ENCODE data around the gene KPNA2. TPM values are rescaled to one million over a fixed set of nuclear protein-coding genes. Genes with fewer than 3 reads are reported as not detected.
"Not testable (repeated sequence)": the region's sequence is repeated elsewhere in the genome, so short reads cannot be mapped to it uniquely, and the experiment has no call there.

Gene KPNA2
- total RNA-seq, 1 donor from 2014 or later: 19.2 TPM

GRCh38 chr17:68061512-68062313, 26.2 kb downstream of the KPNA2 start:
- Histone ChIP-seq H3K27me3 (ENCODE audit: low read depth) (no peaks in the 10 kb centered on the region), H3K4me1 (no peaks in the 10 kb centered on the region), H3K27ac (replicated peaks) (peak overlapping the region; percentile 57), H3K4me3 (no peak overlapping the region), H3K9me3 (replicated peaks) (no peaks in the 10 kb centered on the region), H3K36me3 (no peaks in the 10 kb centered on the region)
- no peak for TF ChIP-seq CTCF (IDR thresholded peaks at IDR 0.05; ENCODE audit: borderline replicate concordance)
- intact Hi-C loops (cut with micrococcal nuclease): no loop called here
- DNase-seq: no peak

- H3K4me3 ChIP-seq; intact Hi-C loops (cut with micrococcal nuclease); DNase-seq; H3K4me1 ChIP-seq; H3K9me3 ChIP-seq (replicated peaks); H3K27me3 ChIP-seq (ENCODE audit: low read depth); H3K27ac ChIP-seq (replicated peaks); H3K36me3 ChIP-seq: not testable (repeated sequence)
Observed at GRCh38 chr17:68065366-68065765, 29.8 kb downstream of the KPNA2 start.

- H3K27me3 ChIP-seq (ENCODE audit: low read depth); DNase-seq; H3K27ac ChIP-seq (replicated peaks); H3K36me3 ChIP-seq; H3K9me3 ChIP-seq (replicated peaks); H3K4me3 ChIP-seq; intact Hi-C loops (cut with micrococcal nuclease): not testable (repeated sequence)
- peaks cover 13% of the 10 kb centered on the region for H3K4me1 ChIP-seq
Observed at GRCh38 chr17:68068512-68068911, 33.0 kb downstream of the KPNA2 start.

- intact Hi-C loops (cut with micrococcal nuclease); H3K27me3 ChIP-seq (ENCODE audit: low read depth); H3K9me3 ChIP-seq (replicated peaks); H3K36me3 ChIP-seq: not testable (repeated sequence)
- H3K4me3 ChIP-seq: peak overlapping the region; percentile 5
- peak; percentile 49 for DNase-seq
- peak overlapping the region; percentile 77 for H3K27ac ChIP-seq (replicated peaks)
- H3K4me1 ChIP-seq: peaks cover 13% of the 10 kb centered on the region
Observed at GRCh38 chr17:68070582-68071444, 35.3 kb downstream of the KPNA2 start.

GRCh38 chr17:68074279-68074678, 38.7 kb downstream of the KPNA2 start:
- DNase-seq: no peak
- Histone ChIP-seq H3K27me3 (ENCODE audit: low read depth) (no peaks in the 10 kb centered on the region), H3K4me3 (no peak overlapping the region), H3K36me3 (no peaks in the 10 kb centered on the region), H3K9me3 (replicated peaks) (no peaks in the 10 kb centered on the region), H3K4me1 (peaks cover 13% of the 10 kb centered on the region), H3K27ac (replicated peaks) (no peak overlapping the region)
- intact Hi-C loops (cut with micrococcal nuclease): no loop called here
- no peak for TF ChIP-seq CTCF (IDR thresholded peaks at IDR 0.05; ENCODE audit: borderline replicate concordance)

GRCh38 chr17:68075953-68076607, 40.5 kb downstream of the KPNA2 start:
- H3K27ac ChIP-seq (replicated peaks); H3K27me3 ChIP-seq (ENCODE audit: low read depth); H3K4me1 ChIP-seq; H3K4me3 ChIP-seq; intact Hi-C loops (cut with micrococcal nuclease); H3K9me3 ChIP-seq (replicated peaks); H3K36me3 ChIP-seq; DNase-seq: not testable (repeated sequence)

GRCh38 chr17:68077498-68077897, 42.0 kb downstream of the KPNA2 start:
- H3K4me3 ChIP-seq; H3K27me3 ChIP-seq (ENCODE audit: low read depth); DNase-seq; H3K4me1 ChIP-seq; H3K27ac ChIP-seq (replicated peaks); intact Hi-C loops (cut with micrococcal nuclease); H3K9me3 ChIP-seq (replicated peaks); H3K36me3 ChIP-seq: not testable (repeated sequence)
